H9 (cell line): Measurements from ENCODE around the gene ZNRF3. TPM values are rescaled to one million over a fixed set of nuclear protein-coding genes. Genes with fewer than 3 reads are reported as not detected.

Experiments used
- DNase-seq: peaks from one replicate; pipeline ENCODE4 v3.0.0-alpha.2; 2017
- H2AFZ ChIP-seq: one replicate; pipeline ENCODE4 v1.6.1; 2013; ENCODE audit warnings: mild to moderate bottlenecking, low read length, control low read depth, moderate library complexity
- H2AK5ac ChIP-seq: 2 replicates; pipeline ENCODE4 v1.6.1; 2013; ENCODE audit warnings: low read length, control low read depth, mixed read lengths; ENCODE audit not compliant: insufficient read length
- H2BK120ac ChIP-seq: one replicate; pipeline ENCODE4 v1.6.1; 2013; ENCODE audit warnings: low read depth, mild to moderate bottlenecking, low read length, control low read depth, inconsistent platforms; ENCODE audit not compliant: poor library complexity, severe bottlenecking
- H2BK12ac ChIP-seq: 2 replicates; pipeline ENCODE4 v1.6.1; 2013; ENCODE audit warnings: low read length, control low read depth, mixed read lengths, low read depth; ENCODE audit not compliant: insufficient read length
- H2BK15ac ChIP-seq: 2 replicates; pipeline ENCODE4 v1.6.1; 2013; ENCODE audit warnings: low read depth, low read length, control low read depth
- H2BK20ac ChIP-seq: one replicate; pipeline ENCODE4 v1.6.1; 2013; ENCODE audit warnings: low read depth, mild to moderate bottlenecking, low read length, control low read depth, inconsistent platforms; ENCODE audit not compliant: poor library complexity, severe bottlenecking
- H2BK5ac ChIP-seq: 2 replicates; pipeline ENCODE4 v1.6.1; 2013; ENCODE audit warnings: low read length, control low read depth, mixed read lengths; ENCODE audit not compliant: insufficient read length
- H3K14ac ChIP-seq: 2 replicates; pipeline ENCODE4 v1.6.1; 2013; ENCODE audit warnings: low read length, control low read depth; ENCODE audit not compliant: insufficient read depth
- H3K18ac ChIP-seq: 2 replicates; pipeline ENCODE4 v1.6.1; 2013; ENCODE audit warnings: low read depth, mild to moderate bottlenecking, mixed read lengths, low read length, control low read depth; ENCODE audit not compliant: insufficient read length
- H3K23ac ChIP-seq: 2 replicates; pipeline ENCODE4 v1.6.1; 2013; ENCODE audit warnings: low read length, control low read depth, mixed read lengths, low read depth; ENCODE audit not compliant: insufficient read length
- H3K23me2 ChIP-seq: 2 replicates; pipeline ENCODE4 v1.6.1; 2013; ENCODE audit warnings: low read depth, mild to moderate bottlenecking, mixed read lengths, low read length, control low read depth; ENCODE audit not compliant: insufficient read length, poor library complexity, severe bottlenecking
- H3K27ac ChIP-seq: 2 replicates; pipeline ENCODE4 v1.5.1; 2013; ENCODE audit warnings: low read length, control low read depth, mixed read lengths, low read depth; ENCODE audit not compliant: insufficient read length
- H3K27me3 ChIP-seq: 2 replicates; pipeline ENCODE4 v1.6.1; 2013; ENCODE audit warnings: low read length, control low read depth, inconsistent platforms; ENCODE audit not compliant: insufficient read depth
- H3K4ac ChIP-seq: 2 replicates; pipeline ENCODE4 v1.6.1; 2013; ENCODE audit warnings: low read depth, mild to moderate bottlenecking, control low read depth, inconsistent platforms, low read length, moderate library complexity
- H3K4me1 ChIP-seq: 2 replicates; pipeline ENCODE4 v1.6.1; 2013; ENCODE audit warnings: low read length, control low read depth, inconsistent platforms; ENCODE audit not compliant: insufficient read depth
- H3K4me2 ChIP-seq: 2 replicates; pipeline ENCODE4 v1.6.1; 2013; ENCODE audit warnings: low read length, control low read depth, mixed read lengths; ENCODE audit not compliant: insufficient read length, insufficient read depth
- H3K56ac ChIP-seq: 2 replicates; pipeline ENCODE4 v1.6.1; 2013; ENCODE audit warnings: low read depth, mild to moderate bottlenecking, mixed read lengths, low read length, control low read depth; ENCODE audit not compliant: insufficient read length
- H3K79me1 ChIP-seq: 2 replicates; pipeline ENCODE4 v1.6.1; 2013; ENCODE audit warnings: low read depth, mild to moderate bottlenecking, moderate library complexity, low read length, control low read depth, inconsistent platforms; ENCODE audit not compliant: insufficient read depth, poor library complexity, severe bottlenecking
- H3K79me2 ChIP-seq: 2 replicates; pipeline ENCODE4 v1.6.1; 2013; ENCODE audit warnings: low read length, control low read depth, inconsistent platforms; ENCODE audit not compliant: insufficient read depth
- H3K9ac ChIP-seq: 2 replicates; pipeline ENCODE4 v1.6.1; 2013; ENCODE audit warnings: low read length, control low read depth, mixed read lengths; ENCODE audit not compliant: insufficient read length; ENCODE audit errors: extremely low read depth
- H3K9me3 ChIP-seq: one replicate; pipeline ENCODE4 v1.6.1; 2013; ENCODE audit warnings: low read depth, low read length, inconsistent platforms; ENCODE audit not compliant: control insufficient read depth
- H3T11ph ChIP-seq: one replicate; pipeline ENCODE4 v1.6.1; 2013; ENCODE audit warnings: mild to moderate bottlenecking, low read length, control low read depth, inconsistent platforms
- H4K20me1 ChIP-seq: one replicate; pipeline ENCODE4 v1.6.1; 2013; ENCODE audit not compliant: control insufficient read depth, insufficient read length, insufficient read depth
- H4K5ac ChIP-seq: 2 replicates; pipeline ENCODE4 v1.6.1; 2013; ENCODE audit warnings: low read depth, mild to moderate bottlenecking, mixed read lengths, low read length, control low read depth; ENCODE audit not compliant: insufficient read length
- H4K8ac ChIP-seq: replicated peaks from 2 replicates; pipeline ENCODE4 v1.6.1; 2013; ENCODE audit warnings: low read length, control low read depth, mixed read lengths, low read depth; ENCODE audit not compliant: insufficient read length
- H4K91ac ChIP-seq: 2 replicates; pipeline ENCODE4 v1.6.1; 2013; ENCODE audit warnings: low read depth, mild to moderate bottlenecking, moderate library complexity, mixed read lengths, low read length, control low read depth; ENCODE audit not compliant: insufficient read length
- H3K27ac Mint-ChIP-seq, 3 experiments: 2 replicates in 2 of 3; 3 replicates in 1 of 3; pipeline ENCODE4 v1.8.0; 2020 to 2021; ENCODE audit warnings: mixed read lengths in 3 of 3, mild to moderate bottlenecking in 1 of 3, moderate library complexity in 1 of 3
- H3K27me3 Mint-ChIP-seq: 2 replicates; pipeline ENCODE4 v1.8.0; 2021; ENCODE audit warnings: low read depth, mild to moderate bottlenecking, moderate library complexity, mixed read lengths
- H3K36me3 Mint-ChIP-seq, 3 experiments: 2 replicates in 2 of 3; 3 replicates in 1 of 3; pipeline ENCODE4 v1.8.0; 2020 to 2021; ENCODE audit warnings: low read depth in 3 of 3, mixed read lengths in 3 of 3; ENCODE audit not compliant: insufficient read depth in 1 of 3
- H3K4me1 Mint-ChIP-seq, 2 experiments: 2 replicates each; pipeline ENCODE4 v1.8.0; 2020; ENCODE audit warnings: mixed read lengths in 2 of 2
- H3K4me3 Mint-ChIP-seq, 2 experiments: 2 replicates in 1 of 2; 3 replicates in 1 of 2; pipeline ENCODE4 v1.8.0; 2020 to 2021; ENCODE audit warnings: mild to moderate bottlenecking in 2 of 2, mixed read lengths in 2 of 2, moderate library complexity in 1 of 2
- H3K9me3 Mint-ChIP-seq, 2 experiments: 2 replicates in 1 of 2; 3 replicates in 1 of 2; pipeline ENCODE4 v1.8.0; 2020; ENCODE audit warnings: mild to moderate bottlenecking in 2 of 2, mixed read lengths in 2 of 2, moderate library complexity in 1 of 2
- CTCF ChIP-seq: fragments of 200-600 bp; sonication (generic); conservative IDR thresholded peaks from 3 replicates; pipeline ENCODE4 v1.8.0; 2021; ENCODE audit warnings: antibody characterized with exemption, mild to moderate bottlenecking
- WGBS: extraction: QIAGEN DNeasy Blood & Tissue Kit; methylation state at CpG from one replicate; pipeline ENCODE4 v1.1.7; 2013; ENCODE audit warnings: missing lambda C conversion rate, low lambda C conversion rate, mixed read lengths; ENCODE audit not compliant: insufficient read length; ENCODE audit errors: extremely low coverage; 5-methylcytosine and 5-hydroxymethylcytosine counted together
- total RNA-seq: library from RNA; stranded (reverse); gene quantifications from 2 replicates; pipeline ENCODE4 v1.2.1, GENCODE V29; 2021

ZNRF3 gene
- total RNA-seq, 1 experiment from 2014 or later = 20.6 TPM

- no peak overlapping the region for H2AFZ ChIP-seq
- H2BK12ac ChIP-seq = no peak overlapping the region
- no peaks in the 10 kb centered on the region for H3K23me2 ChIP-seq
- no peak overlapping the region for H3K18ac ChIP-seq
- no peak overlapping the region for H3K56ac ChIP-seq
- H3K79me2 ChIP-seq = peaks cover 46% of the 10 kb centered on the region; the same call in 1 of the 2 replicates
- H3K4me2 ChIP-seq = no peak overlapping the region
- no peaks in the 10 kb centered on the region for H3K27me3 ChIP-seq
- H3K4me1 ChIP-seq = peaks cover 5% of the 10 kb centered on the region; the same call in 1 of the 2 replicates
- H3K27me3 Mint-ChIP-seq = no peaks in the 10 kb centered on the region
- no peak overlapping the region for H2AK5ac ChIP-seq
- H3K9me3 Mint-ChIP-seq = no peaks in the 10 kb centered on the region
- no CpG with 5 or more reads among the region's 5 CpGs for WGBS
- H3T11ph ChIP-seq = no peak overlapping the region
- H3K9ac ChIP-seq = no peak overlapping the region
- H3K4me3 Mint-ChIP-seq = no peak overlapping the region
- H3K79me1 ChIP-seq = no peaks in the 10 kb centered on the region
- H2BK15ac ChIP-seq = no peak overlapping the region
- peaks cover 0 to 2% (median 0%) of the 10 kb centered on the region in 3 experiments; a peak in 2 of 7 replicates for H3K36me3 Mint-ChIP-seq
- no peak for DNase-seq
- H3K4me1 Mint-ChIP-seq = peaks cover 52 to 59% of the 10 kb centered on the region in 2 experiments
- no peak overlapping the region for H3K4ac ChIP-seq
- no peak overlapping the region; a peak in 4 of 7 replicates for H3K27ac Mint-ChIP-seq
- no peak overlapping the region for H2BK120ac ChIP-seq
- H3K23ac ChIP-seq = no peak overlapping the region
- no peak for TF ChIP-seq CTCF
- no peak overlapping the region for H4K5ac ChIP-seq
- no peak overlapping the region for H4K8ac ChIP-seq
- H2BK5ac ChIP-seq = no peak overlapping the region
- H4K20me1 ChIP-seq = no peaks in the 10 kb centered on the region
- no peak overlapping the region for H2BK20ac ChIP-seq
- no peak overlapping the region for H3K14ac ChIP-seq
- H3K9me3 ChIP-seq = no peaks in the 10 kb centered on the region
- H4K91ac ChIP-seq = no peak overlapping the region
- H3K27ac ChIP-seq = no peak overlapping the region
Measured at GRCh38 chr22:28892175-28892731, 8.9 kb downstream of the ZNRF3 start.
